GM21381 (cell line): ENCODE measurements around the gene PREX1.

Experiments used
- ATAC-seq: cut with Tn5 transposase; IDR thresholded peaks from one replicate; pipeline ENCODE4 v1.9.1; 2021; ENCODE audit warnings: mild to moderate bottlenecking, moderate library complexity; ENCODE audit not compliant: unreplicated experiment

The PREX1 gene

GRCh38 chr20:48721324-48722001 is 106.3 kb downstream of the PREX1 start:
- ATAC-seq: no peak

- ATAC-seq: no peak
Measured at GRCh38 chr20:48720256-48720985, 107.4 kb downstream of the PREX1 start.

- ATAC-seq: no peak
Measured at GRCh38 chr20:48719598-48720255, 108.1 kb downstream of the PREX1 start.

- ATAC-seq: no peak
Measured at GRCh38 chr20:48718786-48719578, 108.8 kb downstream of the PREX1 start.

- no peak for ATAC-seq
Measured at GRCh38 chr20:48717680-48718223, 110.0 kb downstream of the PREX1 start.

- no peak for ATAC-seq
Measured at GRCh38 chr20:48717095-48717672, 110.6 kb downstream of the PREX1 start.

- no peak for ATAC-seq
Measured at GRCh38 chr20:48716541-48716940, 111.3 kb downstream of the PREX1 start.

GRCh38 chr20:48716086-48716485 is 111.7 kb downstream of the PREX1 start:
- ATAC-seq: no peak

- ATAC-seq: no peak
Measured at GRCh38 chr20:48714764-48715163, 113.0 kb downstream of the PREX1 start.

- ATAC-seq: no peak
Measured at GRCh38 chr20:48711696-48712464, 115.9 kb downstream of the PREX1 start.

- no peak for ATAC-seq
Measured at GRCh38 chr20:48711044-48711428, 116.8 kb downstream of the PREX1 start.

- ATAC-seq: no peak
Measured at GRCh38 chr20:48710341-48711043, 117.3 kb downstream of the PREX1 start.

- ATAC-seq: no peak
Measured at GRCh38 chr20:48709744-48710143, 118.1 kb downstream of the PREX1 start.

- ATAC-seq: no peak
Measured at GRCh38 chr20:48709058-48709691, 118.6 kb downstream of the PREX1 start.

- no peak for ATAC-seq
Measured at GRCh38 chr20:48708630-48709029, 119.2 kb downstream of the PREX1 start.

- no peak for ATAC-seq
Measured at GRCh38 chr20:48708116-48708515, 119.7 kb downstream of the PREX1 start.

- ATAC-seq: no peak
Measured at GRCh38 chr20:48706710-48707365, 121.0 kb downstream of the PREX1 start.

- ATAC-seq: no peak
Measured at GRCh38 chr20:48706116-48706656, 121.6 kb downstream of the PREX1 start.
